Measurements from ENCODE around the gene PDXK.

Gene PDXK

DNA sequence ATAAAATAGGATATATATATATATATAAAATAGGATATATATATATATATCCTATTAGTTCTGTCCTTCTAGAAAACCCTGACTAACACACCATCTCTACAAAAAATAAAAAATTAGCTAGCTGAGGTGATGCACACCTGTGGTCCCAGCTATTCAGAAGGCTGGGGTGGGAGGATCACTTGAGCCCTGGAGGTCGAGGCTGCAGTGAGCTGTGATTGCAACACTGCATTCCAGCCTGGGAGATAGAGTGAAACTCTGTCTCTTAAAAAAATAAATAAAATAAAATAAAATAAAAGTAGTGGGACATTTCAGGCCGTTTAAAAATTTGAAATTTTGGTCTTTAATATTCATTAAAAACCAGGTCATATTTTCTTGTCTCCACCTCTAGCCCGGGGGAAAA lies 66.2 kb downstream of the PDXK start:
- no peak for DNase-seq

- DNase-seq = no peak
These were observed 67.4 kb downstream of the PDXK start for GRCh38 chr21:43786300-43786806.

GRCh38 chr21:43786807-43787440 lies 68.0 kb downstream of the PDXK start:
- DNase-seq = no peak

DNA sequence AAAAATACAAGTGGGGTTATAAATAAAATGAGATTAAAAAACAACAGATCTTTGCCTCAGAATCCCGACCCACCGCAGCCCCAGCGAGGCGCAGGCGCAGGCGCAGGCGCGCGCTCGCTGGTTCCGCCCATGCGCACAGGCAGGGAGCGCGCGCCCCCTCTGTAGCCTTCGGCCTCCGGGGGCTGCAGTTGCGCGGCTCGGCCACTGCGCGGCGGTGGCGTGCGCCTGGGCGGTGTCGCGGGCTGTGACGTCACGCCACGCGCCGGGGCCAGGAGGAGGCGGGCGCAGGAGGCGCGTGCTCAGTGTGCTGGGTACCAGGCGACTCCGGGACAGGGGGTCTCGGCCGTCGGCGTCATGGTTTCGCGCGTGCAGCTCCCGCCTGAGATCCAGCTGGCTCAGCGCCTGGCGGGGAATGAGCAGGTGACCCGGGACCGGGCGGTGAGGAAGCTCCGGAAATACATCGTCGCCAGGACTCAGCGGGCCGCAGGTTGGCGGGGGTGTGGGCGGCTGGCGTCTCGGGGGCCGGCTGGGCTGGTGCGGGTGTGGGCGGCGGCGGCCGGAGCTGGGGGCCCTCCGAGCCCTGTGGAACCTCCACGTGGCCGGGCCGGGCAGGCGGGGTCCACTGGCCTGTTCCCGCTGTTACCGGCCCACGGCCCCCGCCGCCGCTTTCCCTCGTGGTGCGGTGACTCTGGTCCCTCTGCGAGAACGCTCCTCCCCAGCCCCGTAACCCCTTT lies 70.5 kb downstream of the PDXK start, which contains the start of gene RRP1:
TSS of gene RRP1 (plus strand) at position 302 of the 734 bp plus-strand sequence. CDS start at position 355, 53 bp downstream.
- peak; percentile 92 for DNase-seq

GRCh38 chr21:43790010-43790524 lies 71.1 kb downstream of the PDXK start:
- no peak for DNase-seq

DNA sequence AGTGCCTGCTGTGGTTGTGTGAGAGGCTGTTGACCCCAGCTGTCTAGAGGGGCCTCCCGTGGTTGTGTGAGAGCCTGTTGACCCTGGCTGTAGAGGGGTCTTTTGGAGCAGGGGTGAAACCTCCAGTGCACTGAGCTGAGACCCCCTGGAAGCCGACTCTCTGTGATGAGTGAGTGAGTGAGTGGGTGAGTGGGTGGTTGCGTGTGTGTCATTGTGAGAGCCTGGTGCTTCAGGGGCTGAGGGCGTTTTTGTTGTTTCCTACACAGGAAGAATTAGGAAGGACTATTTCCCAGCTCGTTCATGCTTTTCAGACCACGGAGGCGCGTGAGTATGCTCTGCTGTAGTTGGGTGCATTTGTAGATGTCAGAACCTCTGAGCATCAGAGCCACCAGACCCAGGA lies 73.5 kb downstream of the PDXK start:
- DNase-seq = no peak

DNA sequence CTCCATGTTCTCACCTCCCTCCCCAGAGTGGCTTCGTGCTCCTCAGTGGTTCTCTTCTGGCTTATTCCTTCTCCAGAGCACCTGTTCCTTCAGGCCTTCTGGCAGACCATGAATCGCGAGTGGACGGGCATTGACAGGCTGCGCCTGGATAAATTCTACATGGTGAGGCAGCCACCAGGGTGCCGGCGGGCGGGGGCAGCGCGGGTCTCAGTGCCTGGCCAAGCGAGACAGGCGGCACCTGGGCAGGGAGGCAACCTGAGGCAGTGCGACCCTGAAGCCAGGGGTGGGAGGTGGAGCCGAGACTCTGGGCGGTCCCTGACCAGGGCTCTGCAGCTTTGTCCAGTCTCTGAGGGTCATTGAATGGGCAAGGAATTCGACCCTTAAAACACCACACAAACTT lies 74.3 kb downstream of the PDXK start:
- no peak for DNase-seq

DNA sequence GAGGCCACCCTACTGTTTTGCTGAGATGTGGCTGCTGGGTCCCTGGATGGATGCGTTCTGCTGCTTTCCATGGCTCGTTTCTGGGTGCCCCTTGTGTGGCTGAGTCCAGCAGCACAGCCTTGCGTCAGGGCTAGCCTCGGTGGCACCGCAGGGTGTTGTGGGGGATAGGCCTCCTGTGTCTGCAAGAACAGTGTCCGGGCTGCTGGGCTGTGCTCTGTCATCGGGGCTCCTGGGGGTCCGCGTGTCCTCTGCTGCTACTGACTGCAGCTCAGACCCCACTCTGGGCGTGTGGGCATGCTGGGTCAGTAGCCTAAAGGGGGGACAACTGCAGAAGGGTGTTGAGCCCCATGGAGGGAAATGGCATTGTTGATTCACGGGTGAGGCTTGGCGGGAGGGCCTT lies 75.4 kb downstream of the PDXK start:
- no peak for DNase-seq

GRCh38 chr21:43794857-43795256 lies 75.9 kb downstream of the PDXK start:
- DNase-seq = no peak

DNA sequence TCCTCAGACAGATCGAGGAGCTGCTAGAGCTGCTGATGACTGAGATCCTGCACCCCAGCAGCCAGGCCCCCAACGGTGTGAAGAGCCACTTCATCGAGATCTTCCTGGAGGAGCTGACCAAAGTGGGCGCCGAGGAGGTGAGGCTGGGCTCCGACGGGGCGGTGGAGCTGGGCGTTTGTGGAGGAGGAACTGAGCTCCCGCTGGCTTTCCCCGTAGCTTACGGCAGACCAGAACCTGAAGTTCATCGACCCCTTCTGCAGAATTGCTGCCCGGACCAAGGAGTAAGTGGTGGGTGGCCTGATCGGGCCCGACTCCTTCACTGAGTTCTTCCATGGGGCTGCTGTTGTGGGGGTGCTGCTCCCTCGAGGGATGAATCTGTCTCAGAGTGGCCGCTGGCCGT lies 78.5 kb downstream of the PDXK start:
- no peak for DNase-seq

DNA sequence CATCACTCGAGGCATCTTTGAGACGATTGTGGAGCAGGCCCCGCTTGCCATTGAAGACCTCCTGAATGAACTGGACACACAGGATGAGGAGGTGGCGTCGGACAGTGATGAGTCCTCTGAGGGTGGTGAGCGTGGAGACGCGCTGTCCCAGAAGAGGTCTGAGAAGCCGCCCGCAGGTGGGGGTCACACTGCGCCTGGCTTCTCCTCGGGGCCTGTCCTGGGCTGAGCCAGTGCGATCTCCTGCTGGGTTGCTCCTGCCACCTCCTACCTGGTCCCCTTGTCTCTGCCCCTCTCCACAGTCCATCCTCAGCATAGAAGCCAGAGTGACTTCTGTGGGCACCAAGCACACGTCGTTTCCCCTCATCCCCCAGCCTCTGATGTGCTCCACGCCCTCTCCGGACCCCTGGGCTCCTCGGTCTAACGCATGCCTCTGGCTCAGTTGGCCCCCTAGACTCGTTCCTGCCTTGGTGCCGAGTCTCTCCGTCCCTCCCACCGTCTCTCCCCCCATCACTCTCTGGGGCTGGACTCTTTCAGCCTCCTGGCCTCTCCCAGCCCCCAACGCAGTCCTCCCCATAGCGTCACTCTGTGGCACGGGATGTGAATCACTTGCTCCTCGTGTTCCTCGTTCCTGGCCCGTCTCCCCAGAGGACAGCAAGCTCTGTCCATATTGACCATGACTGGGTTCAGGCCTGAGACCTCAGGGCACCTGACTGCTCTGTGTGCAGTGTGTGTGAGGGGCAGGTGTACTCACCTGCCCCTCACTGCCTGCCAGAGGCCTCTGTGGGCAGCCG lies 79.2 kb downstream of the PDXK start:
- DNase-seq = no peak

GRCh38 chr21:43799301-43799840 lies 80.4 kb downstream of the PDXK start:
- DNase-seq = no peak

DNA sequence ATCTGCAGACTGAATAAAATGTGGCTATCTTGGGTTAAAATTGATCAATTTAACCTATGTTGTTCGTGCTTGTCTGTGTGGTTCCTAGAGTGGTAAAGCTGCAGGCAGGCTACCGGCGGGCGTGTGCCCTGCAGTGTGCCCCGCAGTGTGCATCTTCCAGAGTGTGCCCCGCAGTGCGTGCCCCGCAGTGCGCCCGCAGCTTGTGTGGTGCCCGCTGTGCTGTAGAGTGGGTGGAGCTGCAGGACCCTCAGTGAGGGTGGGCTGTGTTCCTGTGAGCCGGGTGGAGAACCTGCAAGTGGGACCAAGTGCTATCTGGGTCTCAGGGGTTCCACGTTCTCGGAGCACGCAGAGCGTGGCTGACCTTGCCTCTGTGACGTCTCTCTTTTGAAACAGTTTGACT lies 81.2 kb downstream of the PDXK start:
- DNase-seq = no peak

DNA sequence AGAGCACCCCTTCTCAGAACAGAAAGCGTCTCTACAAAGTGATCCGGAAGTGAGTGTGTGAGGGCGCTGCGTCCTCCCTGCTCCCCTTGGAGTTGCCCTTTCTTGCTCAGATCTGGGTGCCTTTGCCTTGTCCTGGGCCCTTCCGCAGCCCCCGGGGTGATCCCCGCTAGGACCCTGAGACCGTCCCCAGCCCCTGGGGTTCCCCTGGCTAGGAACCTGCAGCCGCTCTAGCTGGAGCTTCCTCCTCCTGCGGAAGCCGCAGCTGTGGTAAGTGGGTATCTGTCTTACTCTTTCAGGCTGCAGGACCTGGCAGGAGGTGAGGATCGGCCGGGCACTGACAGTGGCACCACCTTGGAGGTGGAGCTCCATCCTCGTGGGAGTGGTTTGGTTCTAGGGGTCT lies 81.6 kb downstream of the PDXK start:
- no peak for DNase-seq

- DNase-seq = no peak
These were observed 82.3 kb downstream of the PDXK start for GRCh38 chr21:43801006-43801783.

- DNase-seq = no peak
These were observed 83.9 kb downstream of the PDXK start for GRCh38 chr21:43802713-43803313.

- DNase-seq = no peak
These were observed 84.8 kb downstream of the PDXK start for GRCh38 chr21:43803558-43804300.

DNA sequence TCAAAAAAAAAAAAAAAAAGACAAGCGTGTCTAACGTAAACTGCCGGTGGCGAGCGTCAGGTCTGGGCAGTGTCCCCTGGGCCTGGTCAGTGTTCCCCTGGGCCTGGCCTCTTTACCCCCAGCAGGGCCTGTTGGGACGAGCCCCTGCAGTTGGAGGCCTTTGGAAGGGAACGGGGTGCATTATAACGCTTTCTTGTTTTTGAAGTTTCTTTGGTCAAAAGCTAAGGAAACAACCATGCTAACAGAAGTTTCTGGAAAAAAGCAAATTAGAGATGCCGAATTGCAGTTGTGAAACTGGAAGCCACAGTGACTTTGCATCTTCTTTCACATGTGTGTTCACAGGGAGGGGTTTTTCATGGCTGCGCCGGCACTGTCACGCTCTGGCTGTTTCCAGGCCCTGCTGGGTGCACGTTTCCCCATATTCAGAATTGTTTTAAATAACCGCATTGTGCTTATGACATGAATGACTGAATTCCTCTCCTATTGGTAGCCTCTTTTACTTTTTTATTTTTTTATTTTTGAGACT lies 86.4 kb downstream of the PDXK start:
- no peak for DNase-seq

DNA sequence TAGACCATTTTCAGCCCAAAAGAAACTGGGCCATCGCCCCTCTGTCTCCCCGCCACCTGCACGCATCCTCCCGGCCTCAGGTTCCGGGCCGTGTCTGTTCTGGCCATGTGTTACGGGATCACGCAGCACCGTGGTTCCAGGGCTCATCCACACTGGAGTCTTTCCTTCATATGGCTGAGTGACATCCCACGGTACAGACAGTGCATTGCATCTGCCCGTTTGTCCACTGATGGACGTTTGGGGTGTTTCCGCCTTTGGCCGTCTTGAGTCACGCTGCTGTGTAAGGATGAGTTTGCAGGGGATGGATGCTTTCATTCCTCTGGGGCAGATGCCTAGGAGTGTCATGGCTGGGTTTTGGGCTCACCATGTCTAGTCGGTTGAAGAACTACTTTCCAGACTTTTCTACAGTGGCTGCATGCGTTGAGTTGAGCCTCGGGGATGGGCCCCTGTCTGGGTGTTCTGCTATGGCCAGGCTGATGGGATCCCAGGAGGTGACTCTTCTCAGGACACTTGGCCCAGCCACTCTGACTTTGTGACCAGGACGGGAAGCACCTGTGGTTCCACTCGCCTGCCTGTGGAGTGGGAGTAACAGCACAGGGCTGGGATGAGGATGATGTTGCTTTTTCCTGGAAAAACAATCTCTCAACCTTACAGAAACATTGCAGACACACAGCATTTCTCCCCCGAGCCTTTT lies 87.2 kb downstream of the PDXK start:
- DNase-seq = no peak

- DNase-seq = no peak
These were observed 89.4 kb downstream of the PDXK start for GRCh38 chr21:43808367-43808766.
